Endothelial cell of umbilical vein (primary cell): Measurements from ENCODE around the gene STK39. TPM values are rescaled to one million over a fixed set of nuclear protein-coding genes. Genes with fewer than 3 reads are reported as not detected.

Experiments used
- BruUV-seq: library from RNA; stranded (reverse); fragments of 400-500 nt; replicated peaks from 2 replicates; lab custom pipeline; 2021; lab: Mats Ljungman, UMichigan
- CTCF ChIA-PET: fragments of 300-600, 350-600 bp; sonication (Branson Sonifier 250); formaldehyde crosslinking; loops from one replicate; lab custom pipeline; 2021; ENCODE audit warnings: antibody characterized with exemption, inconsistent platforms; lab: Charles Lee
- POLR2A ChIA-PET: fragments of 300-600, 350-600 bp; sonication (Branson Sonifier 250); formaldehyde crosslinking; loops from one replicate; lab custom pipeline; 2021; ENCODE audit warnings: antibody characterized with exemption, inconsistent platforms; lab: Charles Lee
- DNase-seq: peaks from one replicate; pipeline ENCODE4 v3.0.0-alpha.2; 2011; ENCODE audit warnings: low read depth, low spot score
- FAIRE-seq: peaks from 2 replicates; lab custom pipeline; 2011; peaks lifted over from hg19 to GRCh38; lab: Jason Lieb, UNC
- H2AFZ ChIP-seq: 2 replicates; pipeline ENCODE4 v1.6.0; 2012; ENCODE audit warnings: low read depth, low read length, control low read depth, inconsistent platforms
- H3K27ac ChIP-seq: 2 replicates; pipeline ENCODE4 v1.5.1; 2011; ENCODE audit warnings: low read depth, mild to moderate bottlenecking, control low read depth, low read length, moderate library complexity; ENCODE audit not compliant: insufficient read depth
- H3K27me3 ChIP-seq, 2 experiments: 2 replicates each; pipeline versions ENCODE4 v1.6.0 to v1.6.1; 2011; ENCODE audit warnings: low read length in 2 of 2, mixed read lengths in 1 of 2; ENCODE audit not compliant: control insufficient read depth in 2 of 2, insufficient read depth in 2 of 2
- H3K36me3 ChIP-seq, 2 experiments: 2 replicates in 1 of 2; 3 replicates in 1 of 2; pipeline ENCODE4 v1.5.1; 2011; ENCODE audit warnings: low read length in 2 of 2, mild to moderate bottlenecking in 1 of 2, moderate library complexity in 1 of 2; ENCODE audit not compliant: control insufficient read depth in 2 of 2, insufficient read depth in 2 of 2; ENCODE audit errors: extremely low read depth in 1 of 2
- H3K4me1 ChIP-seq: 3 replicates; pipeline ENCODE4 v1.5.1; 2011; ENCODE audit warnings: mild to moderate bottlenecking, low read length; ENCODE audit not compliant: control insufficient read depth, insufficient read depth; ENCODE audit errors: extremely low read depth
- H3K4me2 ChIP-seq: 2 replicates; pipeline ENCODE4 v1.6.1; 2011; ENCODE audit warnings: low read length, control low read depth, mixed read lengths; ENCODE audit not compliant: insufficient read depth
- H3K4me3 ChIP-seq, 3 experiments: fragments of 200-600 bp in 1 of 3; sonication (generic), shearing (Covaris generic) in 1 of 3; replicated peaks in 1 of 3; 2 replicates each; pipeline ENCODE4 v1.5.1; 2011 to 2016; ENCODE audit warnings: control low read depth in 3 of 3, low read length in 3 of 3, mild to moderate bottlenecking in 2 of 3, inconsistent platforms in 1 of 3, low read depth in 1 of 3, moderate library complexity in 1 of 3; ENCODE audit not compliant: insufficient read depth in 1 of 3
- H3K79me2 ChIP-seq: 2 replicates; pipeline ENCODE4 v1.6.0; 2012; ENCODE audit warnings: low read length, inconsistent platforms; ENCODE audit not compliant: control insufficient read depth, insufficient read depth
- H3K9ac ChIP-seq: replicated peaks from 2 replicates; pipeline ENCODE3; 2011; ENCODE audit warnings: low read length, control low read depth; ENCODE audit not compliant: insufficient read depth; ENCODE audit errors: extremely low read depth
- H3K9me1 ChIP-seq: replicated peaks from 3 replicates; pipeline ENCODE4 v1.6.0; 2011; ENCODE audit warnings: mild to moderate bottlenecking, low read length; ENCODE audit not compliant: control insufficient read depth, insufficient read depth; ENCODE audit errors: extremely low read depth
- H3K9me3 ChIP-seq: replicated peaks from 2 replicates; pipeline ENCODE4 v1.5.1; 2012; ENCODE audit warnings: low read length, inconsistent platforms; ENCODE audit not compliant: control insufficient read depth, insufficient read depth
- H4K20me1 ChIP-seq: replicated peaks from 2 replicates; pipeline ENCODE3; 2011; ENCODE audit warnings: mild to moderate bottlenecking, low read length; ENCODE audit not compliant: control insufficient read depth, insufficient read depth; ENCODE audit errors: extremely low read depth
- CTCF ChIP-seq, 2 donors: IDR thresholded peaks; 1 replicate in 1 of 2; 2 replicates in 1 of 2; pipeline ENCODE4 v1.5.1; 2011; ENCODE audit warnings: low read length in 2 of 2, mild to moderate bottlenecking in 2 of 2, moderate library complexity in 2 of 2, control low read depth in 1 of 2, inconsistent platforms in 1 of 2, low read depth in 1 of 2; ENCODE audit not compliant: insufficient read depth in 1 of 2; ENCODE audit errors: extremely low read depth in 1 of 2
- EZH2 ChIP-seq: IDR thresholded peaks from 2 replicates; pipeline ENCODE4 v1.6.1; 2012; ENCODE audit warnings: borderline replicate concordance, low read depth, mild to moderate bottlenecking, moderate library complexity, low read length, inconsistent platforms; ENCODE audit not compliant: severe bottlenecking
- MYC ChIP-seq: IDR thresholded peaks from one replicate; pipeline ENCODE4 v1.6.1; 2011; ENCODE audit warnings: mild to moderate bottlenecking, low read depth, low read length
- dilution Hi-C: fragments of 300-500 bp; cut with MboI; formaldehyde crosslinking; loops from one replicate; pipeline ENCODE4 v1.15.0; 2019; ENCODE audit warnings: low sequenced_read_pairs; ENCODE audit not compliant: extremely low pct_ligation_motif_present
- intact Hi-C: fragments of 100-400 bp; cut with micrococcal nuclease; formaldehyde crosslinking; loops from one replicate; pipeline ENCODE4 v1.10.0; 2022
- polyA plus RNA-seq, 4 experiments: library from polyadenylated mRNA; depleted of rRNA in 3 of 4; stranded (reverse) in 3 of 4; unstranded in 1 of 4; fragments of >200 nt; gene quantifications; 2 replicates each; pipeline versions ENCODE4 v1.2.1 to v1.2.3, GENCODE V29; 2011 to 2012; ENCODE audit warnings: missing spikeins in 1 of 4
- total RNA-seq: library from RNA; stranded (reverse); gene quantifications from 2 replicates; pipeline ENCODE4 v1.2.3, GENCODE V29; 2021

STK39 gene
- total and polyA plus RNA-seq, 2 donors (not counting 3 experiments of a cell fraction or from before 2014, with no cell fraction given): 4.6 to 13.1 TPM

- intact Hi-C loops: loop anchor here (5.0 to 10.0 kb wide), 3 partner anchors 206 to 781 kb away; no protein-coding TSS in a partner anchor
- no TSS peak for BruUV-seq
Measured at GRCh38 chr2:168136392-168136977, 110.9 kb downstream of the STK39 start.

More at GRCh38 chr2:168136392-168136977, 110.9 kb downstream of the STK39 start:
- ChIA-PET POLR2A (no interaction called here), CTCF (interaction anchor here (0.7 to 2.7 kb wide), 8 partner anchors 15 to 1597 kb away, joined by 3 to 25 read pairs (median 4); no protein-coding TSS in a partner anchor)
- Histone ChIP-seq H3K36me3 (no peaks in the 10 kb centered on the region), H3K9ac (no peak overlapping the region), H4K20me1 (no peaks in the 10 kb centered on the region), H3K4me2 (no peak overlapping the region), H2AFZ (no peak overlapping the region), H3K27ac (no peak overlapping the region), H3K9me1 (no peaks in the 10 kb centered on the region), H3K27me3 (no peaks in the 10 kb centered on the region), H3K4me1 (peaks cover 9% of the 10 kb centered on the region), H3K4me3 (no peak overlapping the region), H3K79me2 (no peaks in the 10 kb centered on the region), H3K9me3 (no peaks in the 10 kb centered on the region)
- no peak for TF ChIP-seq MYC
- no peak for TF ChIP-seq EZH2
- peak; percentile 19 to 36 for TF ChIP-seq CTCF (IDR thresholded peaks at IDR 0.05; ENCODE audit: extremely low read depth in 1 of 2, insufficient read depth in 1 of 2, low read depth in 1 of 2, low read length in 2 of 2)
- peak; percentile 57 for DNase-seq
- dilution Hi-C loops: no loop called here
- peak; percentile 49 for FAIRE-seq
